Subcutaneous adipose tissue (tissue), 4 donors: ENCODE data around the gene DRGX. TPM values are rescaled to one million over a fixed set of nuclear protein-coding genes. Genes with fewer than 3 reads are reported as not detected.

Experiments used
- CTCF ChIP-seq: fragments of 450-650 bp; IDR thresholded peaks from one replicate; pipeline ENCODE4 v1.5.1; 2016; ENCODE audit warnings: low read depth, mild to moderate bottlenecking, control low read depth, antibody characterized with exemption, moderate library complexity
- total RNA-seq, 4 donors: library from RNA; depleted of rRNA; stranded (reverse); fragments of >200 nt; gene quantifications; one replicate each; pipeline ENCODE4 v1.1.0, GENCODE V29; 2016

Gene DRGX
- total RNA-seq, 4 donors from 2014 or later = not detected

- no peak for TF ChIP-seq CTCF
Observed at GRCh38 chr10:49364051-49364450, 31.8 kb downstream of the DRGX start.

- no peak for TF ChIP-seq CTCF
Observed at GRCh38 chr10:49363309-49364031, 32.4 kb downstream of the DRGX start.

GRCh38 chr10:49362596-49363260, 33.2 kb downstream of the DRGX start:
- TF ChIP-seq CTCF = no peak

- TF ChIP-seq CTCF = no peak
Observed at GRCh38 chr10:49361735-49362568, 33.9 kb downstream of the DRGX start.

GRCh38 chr10:49361178-49361554, 34.7 kb downstream of the DRGX start:
- TF ChIP-seq CTCF = no peak

GRCh38 chr10:49360271-49361177, 35.4 kb downstream of the DRGX start:
- TF ChIP-seq CTCF = no peak
